Neuronal stem cell (in vitro differentiated cells): ENCODE results near the gene TAPT1.
"Not testable (repeated sequence)": the region's sequence is repeated elsewhere in the genome, so short reads cannot be mapped to it uniquely, and the experiment has no call there.

Experiments used
- DNase-seq: peaks from one replicate; pipeline ENCODE4 v3.0.0-alpha.2; 2013; ENCODE audit warnings: low spot score
- H2AFZ ChIP-seq: one replicate; pipeline ENCODE4 v1.6.1; 2013; ENCODE audit warnings: mild to moderate bottlenecking, low read length, inconsistent platforms
- H2AK5ac ChIP-seq: 2 replicates; pipeline ENCODE4 v1.6.1; 2013; ENCODE audit warnings: low read depth, mild to moderate bottlenecking, inconsistent platforms, low read length, moderate library complexity, mixed read lengths
- H2BK120ac ChIP-seq: 2 replicates; pipeline ENCODE4 v1.6.1; 2013; ENCODE audit warnings: low read depth, mild to moderate bottlenecking, inconsistent platforms, low read length, moderate library complexity, mixed read lengths
- H2BK12ac ChIP-seq: one replicate; pipeline ENCODE4 v1.6.1; 2013; ENCODE audit warnings: low read length, inconsistent platforms
- H2BK15ac ChIP-seq: 2 replicates; pipeline ENCODE4 v1.6.1; 2013; ENCODE audit warnings: mild to moderate bottlenecking, low read length, inconsistent platforms, mixed read lengths
- H2BK5ac ChIP-seq: one replicate; pipeline ENCODE4 v1.6.1; 2013; ENCODE audit warnings: inconsistent platforms, mild to moderate bottlenecking, low read length, moderate library complexity
- H3K14ac ChIP-seq: one replicate; pipeline ENCODE4 v1.6.1; 2013; ENCODE audit warnings: low read length, inconsistent platforms
- H3K18ac ChIP-seq: 2 replicates; pipeline ENCODE4 v1.6.1; 2013; ENCODE audit warnings: low read length, inconsistent platforms
- H3K23ac ChIP-seq: 2 replicates; pipeline ENCODE4 v1.6.1; 2013; ENCODE audit warnings: low read depth, mild to moderate bottlenecking, mixed read lengths, low read length, inconsistent platforms; ENCODE audit not compliant: poor library complexity
- H3K27ac ChIP-seq: replicated peaks from 3 replicates; pipeline ENCODE4 v1.5.1; 2013; ENCODE audit warnings: low read length, inconsistent platforms
- H3K27me3 ChIP-seq, 3 experiments: 2 replicates each; pipeline ENCODE4 v1.6.1; 2013; ENCODE audit warnings: low read length in 3 of 3, mild to moderate bottlenecking in 2 of 3, inconsistent platforms in 1 of 3, low read depth in 1 of 3, mixed read lengths in 1 of 3, moderate library complexity in 1 of 3; ENCODE audit not compliant: control insufficient read depth in 3 of 3, insufficient read depth in 3 of 3
- H3K36me3 ChIP-seq, 2 donors: replicated peaks in 1 of 2; 2 replicates each; pipeline ENCODE4 v1.6.1; 2013; ENCODE audit warnings: low read length in 2 of 2; ENCODE audit not compliant: control insufficient read depth in 2 of 2, insufficient read depth in 2 of 2
- H3K4ac ChIP-seq: 2 replicates; pipeline ENCODE4 v1.6.1; 2013; ENCODE audit warnings: inconsistent platforms, mild to moderate bottlenecking, low read length, moderate library complexity
- H3K4me1 ChIP-seq, 2 donors: 1 replicate in 1 of 2; 2 replicates in 1 of 2; pipeline ENCODE4 v1.6.1; 2013; ENCODE audit warnings: low read length in 2 of 2, low read depth in 1 of 2; ENCODE audit not compliant: control insufficient read depth in 2 of 2, insufficient read depth in 1 of 2
- H3K4me2 ChIP-seq: one replicate; pipeline ENCODE4 v1.6.1; 2013; ENCODE audit warnings: mild to moderate bottlenecking, low read length, inconsistent platforms; ENCODE audit not compliant: insufficient read depth, poor library complexity, severe bottlenecking
- H3K4me3 ChIP-seq, 2 donors: 2 replicates each; pipeline ENCODE4 v1.5.1; 2013; ENCODE audit warnings: low read length in 2 of 2, mild to moderate bottlenecking in 2 of 2, inconsistent platforms in 1 of 2, moderate library complexity in 1 of 2
- H3K79me1 ChIP-seq: one replicate; pipeline ENCODE4 v1.6.1; 2013; ENCODE audit warnings: low read depth, mild to moderate bottlenecking, inconsistent platforms, low read length, moderate library complexity
- H3K9ac ChIP-seq: one replicate; pipeline ENCODE4 v1.6.1; 2013; ENCODE audit warnings: mild to moderate bottlenecking, low read depth, low read length, inconsistent platforms; ENCODE audit not compliant: poor library complexity
- H3K9me3 ChIP-seq, 2 donors: replicated peaks in 1 of 2; 2 replicates each; pipeline versions ENCODE3 to v1.6.1; 2013; ENCODE audit warnings: low read length in 2 of 2, mild to moderate bottlenecking in 2 of 2, inconsistent platforms in 1 of 2, low read depth in 1 of 2, mixed read lengths in 1 of 2, moderate library complexity in 1 of 2; ENCODE audit not compliant: control insufficient read depth in 2 of 2, insufficient read depth in 1 of 2
- H4K8ac ChIP-seq: one replicate; pipeline ENCODE4 v1.6.1; 2013; ENCODE audit warnings: low read depth, mild to moderate bottlenecking, inconsistent platforms, low read length, moderate library complexity
- H4K91ac ChIP-seq: one replicate; pipeline ENCODE4 v1.6.1; 2013; ENCODE audit warnings: low read length, low read depth, mild to moderate bottlenecking, inconsistent platforms; ENCODE audit not compliant: poor library complexity
- WGBS, 2 donors: extraction: QIAGEN DNeasy Blood & Tissue Kit; methylation state at CpG; one replicate each; pipeline ENCODE4 v1.1.7; 2013; ENCODE audit warnings: missing lambda C conversion rate in 2 of 2, mixed read lengths in 1 of 2; ENCODE audit not compliant: insufficient read length in 2 of 2, insufficient replicate concordance in 1 of 2; ENCODE audit errors: extremely low coverage in 2 of 2; 5-methylcytosine and 5-hydroxymethylcytosine counted together

Gene TAPT1

DNA sequence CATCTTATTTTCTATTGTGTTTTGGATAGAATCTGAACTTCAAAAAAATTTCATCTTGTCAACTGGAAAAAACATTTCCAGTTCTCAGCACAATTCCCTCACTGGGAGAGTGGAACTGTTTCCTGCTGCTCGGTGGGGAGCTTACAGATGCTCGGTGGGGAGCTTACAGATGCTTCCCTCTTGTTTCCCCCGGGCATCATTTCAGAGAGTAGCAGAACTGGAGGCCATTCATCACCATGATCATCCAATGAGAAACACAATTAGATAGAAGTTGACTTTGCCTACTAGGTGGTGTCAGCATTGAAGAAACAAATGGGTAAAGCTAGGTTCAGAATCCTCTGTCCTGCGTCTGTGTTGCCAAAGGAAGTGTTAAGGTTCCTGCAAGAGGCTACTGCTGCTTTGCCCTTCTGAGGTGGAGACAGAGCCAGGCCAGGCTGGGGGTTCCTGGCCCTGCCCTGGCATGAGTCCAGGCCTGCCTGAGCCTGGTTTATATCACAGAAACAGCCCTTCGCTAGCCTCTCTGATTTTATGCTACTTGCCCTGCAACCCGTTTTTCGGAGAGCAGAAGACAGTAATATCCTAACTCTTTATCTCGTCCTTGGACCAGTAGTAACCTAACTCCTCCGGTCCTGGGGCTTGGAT is 70.6 kb downstream of the TAPT1 start:
- peaks cover 0 to 2% (median 0%) of the 10 kb centered on the region in 3 experiments for H3K27me3 ChIP-seq
- no peak for DNase-seq
- no peak overlapping the region for H4K8ac ChIP-seq
- no peak overlapping the region for H3K4me3 ChIP-seq
- H3K14ac ChIP-seq = no peak overlapping the region
- H2BK12ac ChIP-seq = no peak overlapping the region
- no peak overlapping the region for H3K9ac ChIP-seq
- H2AK5ac ChIP-seq = peak overlapping the region; percentile 16
- H3K27ac ChIP-seq = no peak overlapping the region
- no peak overlapping the region for H2AFZ ChIP-seq
- H3K4me2 ChIP-seq = no peak overlapping the region
- H4K91ac ChIP-seq = no peak overlapping the region
- H3K4me1 ChIP-seq = peaks cover 0 to 15% of the 10 kb centered on the region in 2 donors
- no peak overlapping the region for H3K4ac ChIP-seq
- WGBS, 2 donors = no CpG with 5 or more reads among the region's 9 CpGs
- peak overlapping the region; percentile 15 for H3K18ac ChIP-seq
- peaks cover 3% of the 10 kb centered on the region for H3K79me1 ChIP-seq
- H3K23ac ChIP-seq = no peak overlapping the region
- no peaks in the 10 kb centered on the region for H3K9me3 ChIP-seq
- H2BK5ac ChIP-seq = no peak overlapping the region
- no peak overlapping the region for H2BK120ac ChIP-seq
- H3K36me3 ChIP-seq = no peaks in the 10 kb centered on the region
- no peak overlapping the region for H2BK15ac ChIP-seq

DNA sequence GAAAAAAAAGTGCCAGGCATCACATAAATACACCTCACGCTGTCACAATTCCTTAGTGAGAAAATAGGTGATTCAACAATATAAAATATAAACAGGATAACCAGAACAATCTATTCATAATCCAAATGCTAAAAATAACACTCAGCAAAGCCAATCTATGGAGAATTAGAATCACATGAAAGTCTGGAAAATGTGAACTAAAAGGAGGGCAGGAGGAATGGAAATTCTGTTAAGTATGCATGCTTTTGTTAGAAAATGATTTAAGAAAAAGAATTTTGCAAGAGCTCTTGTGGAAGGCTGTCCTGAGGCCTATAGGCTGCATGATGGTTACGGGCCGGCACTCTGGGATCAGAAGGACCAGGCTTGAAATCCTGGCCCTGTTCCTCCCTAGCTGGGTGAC is 71.8 kb downstream of the TAPT1 start:
- no CpG with 5 or more reads among the region's 3 CpGs for WGBS, 2 donors
- no peak overlapping the region for H3K18ac ChIP-seq

DNA sequence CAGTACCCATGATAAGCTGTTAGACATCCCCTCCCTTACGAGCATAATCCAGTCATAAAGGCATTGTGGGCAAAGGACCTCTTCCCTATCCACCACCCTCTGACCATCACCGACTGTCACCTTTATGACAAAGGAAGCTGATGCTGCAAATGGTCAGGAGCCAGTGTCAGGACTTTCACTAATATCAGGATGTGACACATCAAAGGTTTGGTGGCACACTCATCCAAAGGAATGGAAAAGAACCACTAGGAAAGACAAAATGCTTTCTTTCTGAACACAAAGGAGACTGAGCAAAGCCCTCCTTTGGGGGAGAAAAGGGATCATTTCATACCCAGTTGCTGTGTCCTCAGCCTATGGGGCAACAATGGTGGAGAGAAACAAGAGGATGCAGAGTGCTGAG is 75.6 kb downstream of the TAPT1 start:
- Histone ChIP-seq H3K9ac (no peak overlapping the region), H4K8ac (no peak overlapping the region), H2AFZ (no peak overlapping the region), H3K4me2 (no peak overlapping the region), H4K91ac (no peak overlapping the region), H3K36me3 (no peaks in the 10 kb centered on the region), H2BK12ac (no peak overlapping the region), H3K14ac (no peak overlapping the region), H2BK15ac (no peak overlapping the region), H3K27me3 (no peaks in the 10 kb centered on the region), H3K79me1 (peaks cover under 1% of the 10 kb centered on the region), H3K27ac (no peak overlapping the region), H3K4me1 (peaks cover 0 to 6% of the 10 kb centered on the region in 2 donors), H3K9me3 (no peaks in the 10 kb centered on the region), H2AK5ac (no peak overlapping the region), H3K4ac (no peak overlapping the region), H3K23ac (no peak overlapping the region), H3K4me3 (no peak overlapping the region), H2BK120ac (no peak overlapping the region), H2BK5ac (no peak overlapping the region), H3K18ac (no peak overlapping the region)
- no peak for DNase-seq
- WGBS, 2 donors = no CpG with 5 or more reads among the region's 2 CpGs

More for the DNA sequence above, 71.8 kb downstream of the TAPT1 start:
- H3K27ac ChIP-seq = no peak overlapping the region
- H3K9ac ChIP-seq = no peak overlapping the region
- H2BK15ac ChIP-seq = no peak overlapping the region
- no peak overlapping the region for H2BK120ac ChIP-seq
- H3K4ac ChIP-seq = no peak overlapping the region
- no peak overlapping the region for H2BK12ac ChIP-seq
- H3K4me1 ChIP-seq = peaks cover 0 to 15% of the 10 kb centered on the region in 2 donors
- H3K9me3 ChIP-seq = no peaks in the 10 kb centered on the region
- H3K14ac ChIP-seq = no peak overlapping the region
- no peaks in the 10 kb centered on the region for H3K36me3 ChIP-seq
- peaks cover 3% of the 10 kb centered on the region for H3K79me1 ChIP-seq
- no peak overlapping the region for H2AK5ac ChIP-seq
- H3K27me3 ChIP-seq = peaks cover 0 to 2% (median 0%) of the 10 kb centered on the region in 3 experiments
- no peak overlapping the region for H3K4me3 ChIP-seq
- no peak overlapping the region for H4K91ac ChIP-seq
- no peak overlapping the region for H2AFZ ChIP-seq
- no peak overlapping the region for H3K23ac ChIP-seq
- no peak overlapping the region for H3K4me2 ChIP-seq
- DNase-seq = no peak
- no peak overlapping the region for H2BK5ac ChIP-seq
- H4K8ac ChIP-seq = no peak overlapping the region

DNA sequence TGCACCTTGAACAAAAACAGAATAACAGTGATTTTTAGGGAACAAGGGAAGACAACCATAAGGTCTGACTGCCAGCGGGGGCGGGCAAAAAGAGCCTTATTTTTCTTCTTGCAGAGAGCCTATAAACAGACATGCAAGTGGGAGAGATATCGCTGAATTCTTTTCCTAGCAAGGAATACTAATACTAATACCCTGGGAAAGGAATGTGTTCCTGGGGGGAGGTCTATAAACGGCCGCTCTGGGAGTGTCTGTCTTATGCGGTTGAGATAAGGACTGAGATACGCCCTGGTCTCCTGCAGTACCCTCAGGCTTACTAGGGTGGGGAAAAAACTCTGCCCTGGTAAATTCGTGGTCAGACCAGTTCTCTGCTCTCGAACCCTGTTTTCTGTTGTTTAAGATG is 81.4 kb downstream of the TAPT1 start:
- not testable (repeated sequence) for H4K91ac ChIP-seq, H2BK15ac ChIP-seq, H3K36me3 ChIP-seq, H4K8ac ChIP-seq, H3K9ac ChIP-seq, H2BK12ac ChIP-seq, H3K18ac ChIP-seq, DNase-seq, H2BK120ac ChIP-seq, H3K27me3 ChIP-seq, H3K9me3 ChIP-seq, H3K79me1 ChIP-seq, H3K4me2 ChIP-seq, H3K4me3 ChIP-seq, H3K4ac ChIP-seq, H2AFZ ChIP-seq, H3K4me1 ChIP-seq, H3K27ac ChIP-seq, H2AK5ac ChIP-seq, H3K14ac ChIP-seq, H3K23ac ChIP-seq, H2BK5ac ChIP-seq
- no CpG with 5 or more reads among the region's 9 CpGs for WGBS, 2 donors
